T-helper 17 cell (primary cell): ENCODE measurements around the gene DICER1. TPM values are rescaled to one million over a fixed set of nuclear protein-coding genes. Genes with fewer than 3 reads are reported as not detected.

ENCODE experiments used
- ATAC-seq: fragments of 150-1000 bp; cut with Tn5 transposase; 2 replicates; pipeline ENCODE4 v1.10.0; 2021; ENCODE audit warnings: mild to moderate bottlenecking, moderate library complexity
- DNase-seq, 3 donors: peaks; one replicate each; pipeline versions ENCODE4 v3.0.0 to v3.0.0-alpha.2; 2020 to 2021
- H3K9me3 ChIP-seq: one replicate; pipeline ENCODE4 v1.7.0; 2013; ENCODE audit warnings: low read length, mild to moderate bottlenecking; ENCODE audit not compliant: control insufficient read depth, poor library complexity, severe bottlenecking
- H3K27ac Mint-ChIP-seq: one replicate; pipeline ENCODE4 v1.8.0; 2022; ENCODE audit warnings: mild to moderate bottlenecking, moderate library complexity, mixed read lengths
- H3K27me3 Mint-ChIP-seq: one replicate; pipeline ENCODE4 v1.8.0; 2022; ENCODE audit warnings: mixed read lengths
- H3K36me3 Mint-ChIP-seq: one replicate; pipeline ENCODE4 v1.8.0; 2022; ENCODE audit warnings: low read depth, mixed read lengths
- H3K4me1 Mint-ChIP-seq: one replicate; pipeline ENCODE4 v1.8.0; 2022; ENCODE audit warnings: mild to moderate bottlenecking, mixed read lengths
- H3K4me3 Mint-ChIP-seq: one replicate; pipeline ENCODE4 v1.8.0; 2022; ENCODE audit warnings: mild to moderate bottlenecking, moderate library complexity, mixed read lengths
- total RNA-seq, 4 donors: library from RNA in 2 of 4; stranded (reverse) in 2 of 4; gene quantifications; one replicate each; pipeline ENCODE4 v1.2.3 and lab custom pipeline; 2022 to 2026

The DICER1 gene
- total RNA-seq, 2 donors from 2014 or later: 44.0 to 54.9 TPM

DNA sequence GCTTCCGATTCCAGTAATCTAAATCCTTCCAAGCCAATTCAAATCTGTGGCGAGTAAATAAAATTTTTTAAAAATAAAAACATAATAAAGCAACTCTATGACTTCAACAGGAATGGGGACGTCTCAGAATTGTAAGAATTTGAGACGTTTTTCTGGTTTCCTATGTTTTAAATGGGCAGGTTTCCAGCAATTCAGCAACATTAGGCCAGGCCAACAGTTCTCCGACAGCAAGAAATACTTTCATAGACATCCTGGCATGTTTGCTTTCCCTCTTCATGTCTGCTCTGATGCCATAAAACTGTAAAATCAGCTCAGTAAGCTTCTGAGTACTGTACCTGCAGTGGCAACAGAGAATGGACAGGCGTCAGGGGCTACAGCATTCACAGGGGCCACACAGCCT lies 35.8 kb upstream of the DICER1 start:
- no peak for ATAC-seq
- DNase-seq: no peak
- Mint-ChIP-seq H3K4me3 (no peak overlapping the region), H3K27ac (no peak overlapping the region), H3K36me3 (no peaks in the 10 kb centered on the region), H3K27me3 (peaks cover 38% of the 10 kb centered on the region), H3K4me1 (peaks cover 12% of the 10 kb centered on the region)
- H3K9me3 ChIP-seq: no peaks in the 10 kb centered on the region

DNA sequence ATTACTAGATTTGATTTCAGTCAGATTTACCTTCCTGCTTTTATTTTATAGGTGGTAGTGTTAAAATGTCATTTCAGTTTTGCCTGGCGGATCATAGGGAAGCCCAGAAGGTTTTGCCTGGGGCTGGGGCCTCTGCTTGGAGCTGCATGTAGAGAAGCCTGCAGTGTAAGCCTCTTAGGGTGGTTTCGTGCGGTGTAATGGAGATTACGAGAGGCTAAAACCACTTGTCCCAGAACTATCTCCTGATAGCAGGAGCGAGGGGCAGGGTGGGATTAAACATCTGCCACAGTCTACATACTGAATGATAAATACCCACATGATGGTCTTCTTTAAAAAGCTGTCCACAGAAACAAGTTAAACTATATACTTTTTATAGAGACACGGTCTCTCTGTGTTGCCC lies 35.0 kb upstream of the DICER1 start:
- Mint-ChIP-seq H3K4me1 (peaks cover 12% of the 10 kb centered on the region), H3K36me3 (no peaks in the 10 kb centered on the region), H3K4me3 (no peak overlapping the region), H3K27me3 (peaks cover 40% of the 10 kb centered on the region), H3K27ac (no peak overlapping the region)
- DNase-seq (no peak), ATAC-seq (no peak)
- no peaks in the 10 kb centered on the region for H3K9me3 ChIP-seq

GRCh38 chr14:95191445-95192199 lies 34.3 kb upstream of the DICER1 start:
- H3K27me3 Mint-ChIP-seq: peaks cover 43% of the 10 kb centered on the region
- H3K4me3 Mint-ChIP-seq: no peak overlapping the region
- no peaks in the 10 kb centered on the region for H3K36me3 Mint-ChIP-seq
- H3K9me3 ChIP-seq: no peaks in the 10 kb centered on the region
- ATAC-seq (no peak), DNase-seq (no peak)
- peaks cover 8% of the 10 kb centered on the region for H3K4me1 Mint-ChIP-seq
- H3K27ac Mint-ChIP-seq: no peak overlapping the region

DNA sequence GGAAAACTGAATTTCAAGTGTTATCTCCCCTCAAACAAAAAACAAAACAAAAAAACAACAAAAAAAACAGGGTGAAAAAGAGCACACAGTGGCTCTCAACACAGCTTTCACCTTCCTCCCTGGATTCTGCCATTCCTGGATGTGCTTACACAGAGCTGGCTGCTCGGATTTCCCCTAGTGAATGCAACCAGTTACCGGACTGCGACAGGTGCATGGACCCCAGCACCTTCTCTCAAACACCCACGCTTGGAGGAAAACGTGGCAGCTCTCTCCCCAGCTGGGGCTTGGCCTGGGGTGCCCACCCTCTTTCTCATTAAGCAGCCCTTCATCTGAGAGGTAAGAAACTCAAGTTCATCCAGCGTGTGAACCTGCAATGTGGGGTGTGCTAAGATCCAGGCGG lies 33.5 kb upstream of the DICER1 start:
- ATAC-seq: no peak
- Mint-ChIP-seq H3K4me1 (peaks cover 3% of the 10 kb centered on the region), H3K36me3 (no peaks in the 10 kb centered on the region), H3K27me3 (peaks cover 43% of the 10 kb centered on the region), H3K27ac (no peak overlapping the region), H3K4me3 (no peak overlapping the region)
- H3K9me3 ChIP-seq: no peaks in the 10 kb centered on the region
- no peak for DNase-seq

DNA sequence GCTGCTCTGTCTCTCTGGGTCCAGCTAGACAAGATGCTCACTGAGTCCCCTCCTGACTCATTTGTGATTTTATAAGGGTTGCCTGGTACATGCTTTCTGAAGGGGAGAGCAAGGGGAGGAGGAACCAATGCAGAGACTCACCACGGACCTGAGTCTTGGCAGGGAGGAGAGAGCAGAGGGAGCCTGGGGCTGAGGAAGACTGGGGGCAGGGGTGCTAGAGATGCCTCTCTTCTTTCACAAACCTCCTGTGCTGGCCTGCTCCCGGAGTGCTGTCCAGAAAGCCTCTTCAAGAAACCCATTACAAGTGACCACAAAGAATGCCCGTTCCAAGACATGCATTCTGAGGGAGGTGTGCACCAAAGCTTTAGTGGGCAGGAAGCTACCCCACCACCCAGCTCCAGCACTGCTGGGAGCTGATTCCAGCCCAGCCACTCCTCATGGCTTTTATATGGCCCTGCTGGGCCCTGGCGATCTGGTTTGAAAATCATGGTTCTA lies 33.1 kb upstream of the DICER1 start:
- Mint-ChIP-seq H3K27me3 (peaks cover 47% of the 10 kb centered on the region), H3K4me3 (no peak overlapping the region), H3K4me1 (peaks cover 4% of the 10 kb centered on the region), H3K27ac (no peak overlapping the region), H3K36me3 (peaks cover 2% of the 10 kb centered on the region)
- DNase-seq (no peak), ATAC-seq (no peak)
- H3K9me3 ChIP-seq: no peaks in the 10 kb centered on the region

- Mint-ChIP-seq H3K27ac (no peak overlapping the region), H3K36me3 (peaks cover 2% of the 10 kb centered on the region), H3K4me3 (no peak overlapping the region), H3K27me3 (peaks cover 49% of the 10 kb centered on the region), H3K4me1 (peaks cover 5% of the 10 kb centered on the region)
- DNase-seq (no peak), ATAC-seq (no peak)
- no peaks in the 10 kb centered on the region for H3K9me3 ChIP-seq
These were observed 32.2 kb upstream of the DICER1 start for GRCh38 chr14:95189367-95190132.

GRCh38 chr14:95188380-95188779 lies 31.1 kb upstream of the DICER1 start:
- H3K36me3 Mint-ChIP-seq: peaks cover 2% of the 10 kb centered on the region
- ATAC-seq: no peak
- no peak for DNase-seq
- H3K4me3 Mint-ChIP-seq: no peak overlapping the region
- peaks cover 5% of the 10 kb centered on the region for H3K4me1 Mint-ChIP-seq
- peaks cover 55% of the 10 kb centered on the region for H3K27me3 Mint-ChIP-seq
- H3K9me3 ChIP-seq: no peaks in the 10 kb centered on the region
- no peak overlapping the region for H3K27ac Mint-ChIP-seq

- H3K9me3 ChIP-seq: no peaks in the 10 kb centered on the region
- no peak overlapping the region for H3K4me3 Mint-ChIP-seq
- no peak for ATAC-seq
- DNase-seq: no peak
- peaks cover 5% of the 10 kb centered on the region for H3K36me3 Mint-ChIP-seq
- peaks cover 56% of the 10 kb centered on the region for H3K27me3 Mint-ChIP-seq
- H3K4me1 Mint-ChIP-seq: peaks cover 4% of the 10 kb centered on the region
- H3K27ac Mint-ChIP-seq: no peak overlapping the region
These were observed 28.6 kb upstream of the DICER1 start for GRCh38 chr14:95185767-95186392.

GRCh38 chr14:95185033-95185766 lies 27.9 kb upstream of the DICER1 start:
- Mint-ChIP-seq H3K27me3 (peaks cover 49% of the 10 kb centered on the region), H3K4me1 (peaks cover 2% of the 10 kb centered on the region), H3K36me3 (peaks cover 8% of the 10 kb centered on the region), H3K4me3 (no peak overlapping the region), H3K27ac (no peak overlapping the region)
- no peak for ATAC-seq
- DNase-seq: no peak
- no peaks in the 10 kb centered on the region for H3K9me3 ChIP-seq

- H3K36me3 Mint-ChIP-seq: peaks cover 8% of the 10 kb centered on the region
These were observed 27.1 kb upstream of the DICER1 start for GRCh38 chr14:95184413-95184790.

DNA sequence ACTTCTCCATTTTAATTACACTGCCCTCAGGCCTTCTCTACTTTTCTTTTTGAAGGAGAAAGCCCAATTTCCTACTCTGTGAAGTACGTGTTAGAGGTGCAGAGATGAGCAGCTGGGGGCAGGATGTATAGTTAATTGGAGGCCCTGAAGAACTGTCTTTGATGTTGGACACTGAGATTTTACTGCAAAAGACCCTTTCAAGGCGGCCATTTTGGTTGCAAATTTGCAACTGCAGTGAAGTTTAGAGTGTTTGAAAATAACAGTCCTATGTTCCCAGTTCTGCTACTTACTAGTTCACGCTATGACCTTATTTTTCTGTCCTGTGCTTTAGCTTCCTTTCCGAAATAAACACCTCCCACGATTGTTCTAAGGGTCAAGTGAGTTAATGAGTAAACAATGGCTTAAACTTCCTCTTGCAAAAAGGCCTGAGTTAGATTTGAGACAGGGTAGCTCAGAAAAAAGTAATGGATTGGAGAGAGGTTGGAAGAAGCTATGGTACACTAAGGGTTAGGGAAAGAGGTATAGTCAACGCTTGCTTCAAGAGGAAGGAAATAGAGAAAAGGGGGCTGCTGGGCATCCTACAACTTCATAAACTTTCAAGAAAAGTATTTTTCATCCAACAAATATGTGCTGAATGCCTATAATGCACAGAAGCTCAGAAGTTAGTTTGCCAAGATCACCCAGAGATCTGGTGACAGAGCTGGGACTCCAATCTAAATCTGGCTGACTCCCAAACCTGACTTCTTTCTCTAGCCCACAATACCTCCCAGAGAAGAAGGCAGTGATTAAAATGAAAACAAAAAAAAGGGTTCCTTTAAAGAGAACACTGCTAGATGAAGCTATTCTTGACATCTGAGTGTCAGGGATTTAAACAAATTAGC lies 26.4 kb upstream of the DICER1 start:
- ATAC-seq (no peak), DNase-seq (no peak)
- Mint-ChIP-seq H3K4me3 (no peak overlapping the region), H3K4me1 (peaks cover 2% of the 10 kb centered on the region), H3K27me3 (peaks cover 51% of the 10 kb centered on the region), H3K36me3 (peaks cover 9% of the 10 kb centered on the region), H3K27ac (no peak overlapping the region)
- H3K9me3 ChIP-seq: no peaks in the 10 kb centered on the region

More at GRCh38 chr14:95184413-95184790, 27.1 kb upstream of the DICER1 start:
- ATAC-seq (no peak), DNase-seq (no peak)
- Mint-ChIP-seq H3K4me1 (peaks cover 2% of the 10 kb centered on the region), H3K27ac (no peak overlapping the region), H3K27me3 (peaks cover 47% of the 10 kb centered on the region), H3K4me3 (no peak overlapping the region)
- no peaks in the 10 kb centered on the region for H3K9me3 ChIP-seq

- DNase-seq: no peak
- peaks cover 2% of the 10 kb centered on the region for H3K4me1 Mint-ChIP-seq
These were observed 25.8 kb upstream of the DICER1 start for GRCh38 chr14:95183082-95183481.

More at GRCh38 chr14:95183082-95183481, 25.8 kb upstream of the DICER1 start:
- H3K9me3 ChIP-seq: no peaks in the 10 kb centered on the region
- peaks cover 10% of the 10 kb centered on the region for H3K36me3 Mint-ChIP-seq
- no peak overlapping the region for H3K27ac Mint-ChIP-seq
- peaks cover 53% of the 10 kb centered on the region for H3K27me3 Mint-ChIP-seq
- H3K4me3 Mint-ChIP-seq: no peak overlapping the region
- ATAC-seq: no peak
